ENCODE results near the gene RNF214.
A peak's percentile ranks its signal among the peaks of the same experiment; 100 is the strongest.

The RNF214 gene

DNA sequence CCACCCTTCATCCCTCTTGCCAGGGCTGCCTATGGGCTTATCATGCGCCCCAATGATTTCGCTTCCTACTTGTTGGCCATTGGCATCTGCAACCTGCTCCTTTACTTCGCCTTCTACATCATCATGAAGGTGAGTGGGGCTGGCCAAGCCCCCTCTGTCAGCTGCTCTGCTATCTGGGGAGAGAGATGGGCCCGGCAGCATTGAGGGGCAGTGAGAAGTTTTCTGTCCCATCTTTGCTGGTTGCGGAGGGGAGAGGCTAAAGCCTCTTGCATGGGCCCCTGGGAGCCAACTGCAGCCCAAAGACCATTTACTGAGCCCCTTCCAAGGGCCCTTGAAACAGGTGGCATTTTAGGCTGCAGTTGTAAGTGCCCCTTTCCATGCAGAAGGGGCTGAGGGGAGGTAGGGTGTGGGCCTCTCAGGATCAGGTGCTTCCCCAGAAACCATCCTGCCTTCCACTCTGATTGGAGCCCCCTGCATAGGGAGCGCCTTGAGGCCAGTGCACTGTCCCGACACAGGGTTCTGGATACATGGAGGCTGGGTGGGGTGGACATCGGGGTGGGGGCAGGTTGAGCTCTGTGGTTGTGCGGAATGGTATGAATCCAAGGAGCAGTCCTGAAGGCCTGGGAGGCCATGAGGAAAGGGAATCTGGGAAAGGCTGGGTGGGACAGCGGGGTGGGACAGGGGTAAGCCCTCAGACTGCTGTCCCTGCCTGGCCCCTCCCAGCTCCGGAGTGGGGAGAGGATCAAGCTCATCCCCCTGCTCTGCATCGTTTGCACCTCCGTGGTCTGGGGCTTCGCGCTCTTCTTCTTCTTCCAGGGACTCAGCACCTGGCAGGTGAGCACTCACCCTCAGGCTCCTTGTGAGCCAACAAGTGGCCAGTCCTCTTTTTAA lies 39.1 kb upstream of the RNF214 start:
- Histone ChIP-seq H3K9ac (ENCODE audit: low read depth, low read length) (no peak overlapping the region), H3K4me1 (ENCODE audit: insufficient read depth, low read length) (peaks cover 4% of the 10 kb centered on the region), H3K9me3 (ENCODE audit: control insufficient read depth, insufficient read depth, low read length) (no peaks in the 10 kb centered on the region), H3K36me3 (ENCODE audit: insufficient read depth, low read length) (peaks cover 5% of the 10 kb centered on the region; the same call in 1 of the 2 replicates)

DNA sequence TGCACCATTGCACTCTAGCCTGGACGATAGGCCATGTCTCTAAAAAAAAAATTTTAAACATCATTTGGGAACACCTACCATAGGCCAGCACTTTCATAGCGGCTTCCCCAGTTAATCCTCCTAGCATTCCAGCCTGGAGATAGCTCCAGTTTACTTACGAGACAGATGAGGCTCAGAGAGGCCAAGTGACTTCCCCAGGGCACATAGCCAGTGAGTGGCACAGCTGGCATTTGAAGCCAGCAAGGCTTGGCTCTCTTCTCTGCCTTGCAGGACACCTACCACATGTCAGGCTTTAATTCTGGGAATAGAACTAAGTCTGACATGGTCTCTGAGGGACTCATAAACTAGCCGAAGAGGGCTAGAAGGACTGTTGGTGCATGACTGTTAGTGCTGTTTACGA lies 38.2 kb upstream of the RNF214 start:
- Histone ChIP-seq H3K36me3 (ENCODE audit: insufficient read depth, low read length) (peaks cover 5% of the 10 kb centered on the region; the same call in 1 of the 2 replicates), H3K9ac (ENCODE audit: low read depth, low read length) (no peak overlapping the region), H3K4me1 (ENCODE audit: insufficient read depth, low read length) (peaks cover 7% of the 10 kb centered on the region), H3K9me3 (ENCODE audit: control insufficient read depth, insufficient read depth, low read length) (no peaks in the 10 kb centered on the region)

DNA sequence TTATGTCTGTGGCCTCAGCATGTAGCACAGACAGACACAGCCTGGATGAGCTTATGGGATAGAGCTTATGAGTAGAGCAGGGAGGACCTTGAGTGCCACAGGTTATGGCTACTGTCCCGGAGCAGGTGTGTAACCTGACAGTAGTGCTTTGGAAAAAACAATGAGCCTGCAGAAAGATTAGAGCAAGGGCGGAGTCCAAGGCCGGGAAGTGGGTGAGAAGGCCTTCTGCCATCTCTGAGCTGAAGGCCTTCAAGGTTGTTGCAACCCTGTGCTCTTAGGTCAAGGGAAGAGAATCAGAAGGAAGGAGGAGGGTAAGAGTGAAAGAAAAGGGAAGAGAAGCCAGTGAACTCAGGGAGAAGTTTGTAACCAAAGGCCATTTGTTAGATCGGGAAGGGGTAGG lies 37.2 kb upstream of the RNF214 start:
- H3K4me1 ChIP-seq (ENCODE audit: insufficient read depth, low read length): peaks cover 7% of the 10 kb centered on the region
- H3K36me3 ChIP-seq (ENCODE audit: insufficient read depth, low read length): peaks cover 5% of the 10 kb centered on the region; the same call in 1 of the 2 replicates
- no peaks in the 10 kb centered on the region for H3K9me3 ChIP-seq (ENCODE audit: control insufficient read depth, insufficient read depth, low read length)
- no peak overlapping the region for H3K9ac ChIP-seq (ENCODE audit: low read depth, low read length)

DNA sequence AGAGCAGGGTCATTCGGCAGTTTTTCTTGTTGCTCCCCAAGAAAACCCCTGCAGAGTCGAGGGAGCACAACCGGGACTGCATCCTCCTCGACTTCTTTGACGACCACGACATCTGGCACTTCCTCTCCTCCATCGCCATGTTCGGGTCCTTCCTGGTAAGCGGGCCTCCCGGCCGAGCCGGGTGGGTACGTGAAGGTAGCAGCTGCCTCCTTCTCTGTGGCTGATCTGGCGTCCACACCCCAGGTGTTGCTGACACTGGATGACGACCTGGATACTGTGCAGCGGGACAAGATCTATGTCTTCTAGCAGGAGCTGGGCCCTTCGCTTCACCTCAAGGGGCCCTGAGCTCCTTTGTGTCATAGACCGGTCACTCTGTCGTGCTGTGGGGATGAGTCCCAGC lies 36.7 kb upstream of the RNF214 start:
- Histone ChIP-seq H3K36me3 (ENCODE audit: insufficient read depth, low read length) (peaks cover 5% of the 10 kb centered on the region; the same call in 1 of the 2 replicates), H3K9me3 (ENCODE audit: control insufficient read depth, insufficient read depth, low read length) (no peaks in the 10 kb centered on the region), H3K9ac (ENCODE audit: low read depth, low read length) (no peak overlapping the region), H3K4me1 (ENCODE audit: insufficient read depth, low read length) (peaks cover 12% of the 10 kb centered on the region)

DNA sequence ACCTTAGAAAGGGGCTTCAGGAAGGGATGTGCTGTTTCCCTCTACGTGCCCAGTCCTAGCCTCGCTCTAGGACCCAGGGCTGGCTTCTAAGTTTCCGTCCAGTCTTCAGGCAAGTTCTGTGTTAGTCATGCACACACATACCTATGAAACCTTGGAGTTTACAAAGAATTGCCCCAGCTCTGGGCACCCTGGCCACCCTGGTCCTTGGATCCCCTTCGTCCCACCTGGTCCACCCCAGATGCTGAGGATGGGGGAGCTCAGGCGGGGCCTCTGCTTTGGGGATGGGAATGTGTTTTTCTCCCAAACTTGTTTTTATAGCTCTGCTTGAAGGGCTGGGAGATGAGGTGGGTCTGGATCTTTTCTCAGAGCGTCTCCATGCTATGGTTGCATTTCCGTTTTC lies 35.5 kb upstream of the RNF214 start:
- peaks cover 5% of the 10 kb centered on the region; the same call in 1 of the 2 replicates for H3K36me3 ChIP-seq (ENCODE audit: insufficient read depth, low read length)
- no peaks in the 10 kb centered on the region for H3K9me3 ChIP-seq (ENCODE audit: control insufficient read depth, insufficient read depth, low read length)
- H3K4me1 ChIP-seq (ENCODE audit: insufficient read depth, low read length): peaks cover 20% of the 10 kb centered on the region
- H3K9ac ChIP-seq (ENCODE audit: low read depth, low read length): no peak overlapping the region

DNA sequence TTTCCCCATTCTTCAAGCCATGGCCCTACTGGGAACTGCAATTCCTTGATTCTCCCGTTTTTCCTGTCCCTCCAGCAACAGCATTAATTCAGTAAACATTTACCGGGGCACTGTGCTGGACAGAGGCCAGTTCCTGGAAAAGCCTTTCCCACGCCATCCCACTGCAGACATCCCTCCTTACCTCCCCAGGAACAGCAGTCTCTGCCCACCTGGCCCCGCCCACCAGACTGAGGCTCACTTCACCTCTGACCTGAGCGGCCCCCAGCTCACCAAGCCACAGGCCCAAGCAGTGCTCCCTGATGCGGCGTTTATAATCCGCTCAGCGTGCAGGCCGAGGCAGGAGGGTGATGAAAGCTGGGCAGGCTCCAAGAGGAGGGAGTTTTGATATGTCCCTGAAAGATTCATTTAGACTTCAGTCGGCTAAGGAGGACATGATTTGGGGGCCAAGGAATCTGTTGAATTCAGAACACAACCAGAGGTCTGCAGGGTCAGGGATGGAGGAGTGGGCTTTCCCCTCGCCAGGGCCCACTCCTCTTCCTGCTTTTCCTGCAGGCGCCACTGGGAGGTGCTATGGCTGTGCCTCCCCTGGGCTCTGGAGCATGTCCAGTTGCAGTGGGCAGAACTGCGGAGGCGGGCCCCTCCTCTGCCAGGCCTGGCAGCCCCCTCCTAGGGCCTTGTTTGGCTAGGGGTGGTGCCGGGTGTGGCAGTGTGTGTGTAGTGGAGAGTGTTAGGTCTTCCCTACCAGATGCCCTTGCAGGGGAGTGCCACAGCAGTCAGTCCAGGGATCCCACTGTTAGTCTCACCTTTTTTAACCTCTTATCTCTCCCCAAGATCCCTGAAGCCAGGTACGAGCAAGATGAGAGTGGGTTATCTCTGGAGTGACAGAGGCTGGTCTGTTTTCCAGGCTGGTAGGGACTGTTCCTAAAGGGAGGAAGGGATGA lies 34.7 kb upstream of the RNF214 start:
- H3K4me1 ChIP-seq (ENCODE audit: insufficient read depth, low read length): peaks cover 26% of the 10 kb centered on the region
- no peaks in the 10 kb centered on the region for H3K9me3 ChIP-seq (ENCODE audit: control insufficient read depth, insufficient read depth, low read length)
- H3K36me3 ChIP-seq (ENCODE audit: insufficient read depth, low read length): peaks cover 10% of the 10 kb centered on the region; the same call in 1 of the 2 replicates
- peak overlapping the region; percentile 70; the same call in 1 of the 2 replicates for H3K9ac ChIP-seq (ENCODE audit: low read depth, low read length)

DNA sequence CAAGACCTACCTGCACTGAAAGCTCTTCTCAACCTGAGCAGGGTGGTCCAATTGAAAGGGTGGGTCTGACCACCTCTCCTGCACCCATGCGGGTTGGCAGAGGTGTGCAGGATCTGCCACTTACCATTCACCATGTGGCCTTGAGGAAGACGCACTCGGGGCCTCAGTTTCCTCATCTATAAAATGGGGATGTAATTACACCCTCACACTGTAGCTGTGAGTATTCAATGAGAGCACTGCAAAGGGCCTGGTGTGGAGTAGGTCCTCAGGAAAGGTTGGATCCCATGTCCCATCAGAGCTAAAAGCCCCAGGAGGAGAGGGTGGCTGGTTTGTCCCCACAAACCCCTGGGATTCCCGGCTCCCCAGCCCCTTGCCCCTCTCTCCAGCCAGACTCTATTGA lies 33.9 kb upstream of the RNF214 start:
- Histone ChIP-seq H3K36me3 (ENCODE audit: insufficient read depth, low read length) (peaks cover 11% of the 10 kb centered on the region), H3K9me3 (ENCODE audit: control insufficient read depth, insufficient read depth, low read length) (no peaks in the 10 kb centered on the region), H3K9ac (ENCODE audit: low read depth, low read length) (peak overlapping the region; percentile 70), H3K4me1 (ENCODE audit: insufficient read depth, low read length) (peaks cover 26% of the 10 kb centered on the region)

DNA sequence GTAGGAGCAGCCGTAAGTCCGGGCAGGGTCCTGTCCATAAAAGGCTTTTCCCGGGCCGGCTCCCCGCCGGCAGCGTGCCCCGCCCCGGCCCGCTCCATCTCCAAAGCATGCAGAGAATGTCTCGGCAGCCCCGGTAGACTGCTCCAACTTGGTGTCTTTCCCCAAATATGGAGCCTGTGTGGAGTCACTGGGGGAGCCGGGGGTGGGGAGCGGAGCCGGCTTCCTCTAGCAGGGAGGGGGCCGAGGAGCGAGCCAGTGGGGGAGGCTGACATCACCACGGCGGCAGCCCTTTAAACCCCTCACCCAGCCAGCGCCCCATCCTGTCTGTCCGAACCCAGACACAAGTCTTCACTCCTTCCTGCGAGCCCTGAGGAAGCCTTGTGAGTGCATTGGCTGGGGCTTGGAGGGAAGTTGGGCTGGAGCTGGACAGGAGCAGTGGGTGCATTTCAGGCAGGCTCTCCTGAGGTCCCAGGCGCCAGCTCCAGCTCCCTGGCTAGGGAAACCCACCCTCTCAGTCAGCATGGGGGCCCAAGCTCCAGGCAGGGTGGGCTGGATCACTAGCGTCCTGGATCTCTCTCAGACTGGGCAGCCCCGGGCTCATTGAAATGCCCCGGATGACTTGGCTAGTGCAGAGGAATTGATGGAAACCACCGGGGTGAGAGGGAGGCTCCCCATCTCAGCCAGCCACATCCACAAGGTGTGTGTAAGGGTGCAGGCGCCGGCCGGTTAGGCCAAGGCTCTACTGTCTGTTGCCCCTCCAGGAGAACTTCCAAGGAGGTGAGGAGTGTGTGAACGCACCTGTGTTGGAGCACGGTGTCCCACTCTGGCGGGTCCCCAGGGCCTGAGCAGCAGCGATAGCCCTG lies 33.2 kb upstream of the RNF214 start, which contains the start of gene TAGLN:
Gene TAGLN (plus strand): TSS at position 318 of the 863 bp plus-strand sequence. CDS start 3,644 bp downstream, outside the sequence.
- H3K36me3 ChIP-seq (ENCODE audit: insufficient read depth, low read length): peaks cover 12% of the 10 kb centered on the region
- H3K9ac ChIP-seq (ENCODE audit: low read depth, low read length): peak within 1 kb of the TSS; percentile 70
- peaks cover 26% of the 10 kb centered on the region for H3K4me1 ChIP-seq (ENCODE audit: insufficient read depth, low read length)
- H3K9me3 ChIP-seq (ENCODE audit: control insufficient read depth, insufficient read depth, low read length): no peaks in the 10 kb centered on the region

DNA sequence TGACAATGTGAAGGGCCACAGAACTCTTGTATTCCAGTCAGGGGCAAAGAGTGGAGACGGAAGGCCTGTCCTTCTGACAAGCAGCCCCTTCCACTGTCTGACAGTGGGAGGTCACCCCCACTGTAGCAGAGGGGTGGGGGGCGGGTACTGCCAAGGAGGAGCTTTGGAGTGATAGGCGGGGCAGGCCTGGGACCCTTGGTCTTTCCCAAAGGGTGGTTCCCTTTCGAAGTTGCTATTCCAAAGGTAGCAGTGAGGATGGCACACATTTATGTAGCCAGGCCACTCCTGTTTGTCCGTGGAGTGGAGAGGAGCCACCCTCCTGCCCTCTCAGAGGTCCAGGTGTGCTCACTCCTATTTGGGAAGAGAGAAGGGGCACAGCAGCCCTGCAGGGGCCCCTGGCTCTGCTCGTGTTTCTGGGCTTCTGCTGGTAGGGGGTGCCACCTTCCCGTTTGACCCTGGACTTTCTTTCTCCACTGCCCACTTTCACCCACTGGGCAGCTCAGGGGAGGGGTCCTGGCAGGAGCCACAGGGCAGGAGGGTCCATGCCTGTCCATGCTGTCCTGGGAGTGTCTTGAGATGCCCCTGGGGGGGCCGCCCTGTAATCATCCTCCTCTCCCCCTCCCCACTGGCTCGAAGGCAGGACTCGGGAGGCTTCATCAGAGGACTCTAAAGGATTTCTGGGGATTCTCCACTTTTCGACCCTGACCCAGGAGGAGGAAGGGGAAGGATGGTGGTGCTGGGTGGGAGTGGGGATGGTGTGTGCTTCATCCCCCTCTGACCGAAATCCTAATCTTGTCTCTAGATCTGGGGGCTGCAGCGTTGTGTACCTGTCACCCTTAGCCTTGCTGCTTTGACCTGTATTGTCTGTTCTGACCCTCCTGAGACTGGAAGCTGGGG lies 32.3 kb upstream of the RNF214 start:
- H3K36me3 ChIP-seq (ENCODE audit: insufficient read depth, low read length): peaks cover 13% of the 10 kb centered on the region
- H3K9ac ChIP-seq (ENCODE audit: low read depth, low read length): peak overlapping the region; percentile 70
- no peaks in the 10 kb centered on the region for H3K9me3 ChIP-seq (ENCODE audit: control insufficient read depth, insufficient read depth, low read length)
- H3K4me1 ChIP-seq (ENCODE audit: insufficient read depth, low read length): peaks cover 26% of the 10 kb centered on the region

DNA sequence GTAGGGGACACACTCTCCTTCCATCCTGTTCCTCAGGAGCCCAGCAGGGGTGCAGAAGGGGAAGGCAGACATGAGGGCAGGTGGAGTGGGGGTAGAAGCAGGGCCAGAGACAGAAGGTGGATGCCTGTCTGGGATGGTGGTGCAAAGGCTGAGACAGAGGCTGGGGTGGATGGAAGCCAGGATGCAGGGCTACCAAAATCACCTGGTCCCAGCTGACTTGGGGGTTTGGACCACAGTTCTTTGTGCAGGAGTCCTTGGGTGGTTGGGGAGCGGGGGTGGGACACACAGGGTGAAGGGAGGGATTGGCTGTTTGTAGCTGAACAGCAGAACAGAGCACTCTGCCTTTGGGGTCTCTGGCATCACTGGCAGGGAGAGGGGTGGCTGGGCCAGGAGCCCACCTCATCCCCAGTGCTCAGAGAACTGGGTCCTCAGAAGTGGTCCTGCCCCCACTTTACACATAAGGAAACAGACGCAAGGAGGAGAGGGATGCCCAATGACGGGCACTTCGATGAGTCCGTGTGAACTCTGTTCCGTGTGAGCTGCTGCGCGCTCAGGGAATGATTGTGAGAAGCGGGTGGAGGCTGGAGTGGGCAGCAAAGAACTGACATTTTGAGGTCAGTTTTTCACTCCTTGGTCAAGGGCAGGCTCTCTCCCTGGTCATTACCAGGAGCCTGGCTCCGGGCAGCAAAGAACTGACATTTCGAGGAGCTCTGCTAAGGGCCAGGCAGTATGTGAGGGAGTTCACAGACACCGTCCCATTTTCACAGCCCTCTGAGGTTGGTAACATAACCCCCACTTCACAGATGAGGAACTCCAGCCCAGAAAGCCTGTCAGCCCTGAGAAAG lies 31.4 kb upstream of the RNF214 start:
- peaks cover 26% of the 10 kb centered on the region for H3K4me1 ChIP-seq (ENCODE audit: insufficient read depth, low read length)
- H3K9me3 ChIP-seq (ENCODE audit: control insufficient read depth, insufficient read depth, low read length): no peaks in the 10 kb centered on the region
- H3K9ac ChIP-seq (ENCODE audit: low read depth, low read length): peak overlapping the region; percentile 70
- peaks cover 14% of the 10 kb centered on the region for H3K36me3 ChIP-seq (ENCODE audit: insufficient read depth, low read length)

DNA sequence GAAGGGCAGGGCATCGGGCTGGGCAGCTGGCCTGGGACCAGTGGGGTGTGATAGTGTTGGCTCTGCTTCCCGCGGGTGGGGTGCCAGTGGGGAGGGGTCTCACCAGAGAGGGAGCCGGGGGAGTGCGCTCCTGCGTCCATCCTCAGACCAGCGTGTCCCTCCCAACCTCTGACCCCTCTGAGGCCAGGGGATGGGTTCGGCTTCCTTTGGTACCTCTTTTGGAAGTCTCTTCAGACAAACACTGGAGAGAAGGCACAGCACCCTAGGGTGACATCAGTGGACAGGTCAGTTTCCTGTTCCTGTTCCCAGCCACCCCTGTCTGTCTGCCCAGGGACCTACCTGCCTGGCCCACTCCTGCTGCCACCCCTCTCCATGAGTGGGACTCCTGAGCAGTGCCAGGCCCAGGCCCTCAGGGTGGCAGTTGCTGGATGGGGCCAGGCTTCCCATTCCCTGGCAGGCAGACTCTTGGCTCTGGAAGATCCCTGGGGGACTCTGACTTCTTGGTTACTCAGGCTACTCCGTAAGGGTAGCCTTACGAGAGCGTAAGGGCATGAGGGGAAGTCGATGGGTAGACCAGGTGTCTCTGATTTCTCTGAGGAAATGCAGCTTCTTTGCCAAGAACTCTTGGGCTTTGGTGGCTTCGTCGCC lies 30.7 kb upstream of the RNF214 start:
- Histone ChIP-seq H3K9me3 (ENCODE audit: control insufficient read depth, insufficient read depth, low read length) (no peaks in the 10 kb centered on the region), H3K36me3 (ENCODE audit: insufficient read depth, low read length) (peaks cover 14% of the 10 kb centered on the region), H3K9ac (ENCODE audit: low read depth, low read length) (peak overlapping the region; percentile 19; the same call in 1 of the 2 replicates), H3K4me1 (ENCODE audit: insufficient read depth, low read length) (peaks cover 26% of the 10 kb centered on the region)

All from ES-I3 (cell line).